ENCODE results near the gene NOTCH4.

Gene NOTCH4

GRCh38 chr6:32196682-32197616 lies 26.9 kb downstream of the NOTCH4 start:
- no peak overlapping the region for H2AFZ ChIP-seq (ENCODE audit: low read depth, low read length)
- WGBS: 61% methylated on average over 24 of the region's 28 CpGs
- H3K79me1 ChIP-seq (replicated peaks; ENCODE audit: low read length, poor library complexity, severe bottlenecking): peaks cover 4% of the 10 kb centered on the region
- peak overlapping the region; percentile 100 for H3K18ac ChIP-seq (ENCODE audit: low read depth in 1 of 2, low read length in 2 of 2)
- H2BK5ac ChIP-seq (ENCODE audit: low read depth, low read length, poor library complexity, severe bottlenecking): no peak overlapping the region
- peak; percentile 50 for DNase-seq
- H3K4me3 ChIP-seq (ENCODE audit: insufficient read depth in 1 of 2, low read depth in 1 of 2, low read length in 2 of 2): peak overlapping the region; percentile 86 to 95
- H2BK120ac ChIP-seq (ENCODE audit: low read depth, low read length): peak overlapping the region; percentile 11
- peak overlapping the region; percentile 99 for H3K4me2 ChIP-seq (ENCODE audit: low read length, poor library complexity, severe bottlenecking)
- peaks cover 0 to under 1% of the 10 kb centered on the region in 2 experiments for H3K36me3 ChIP-seq (ENCODE audit: control insufficient read depth in 1 of 2, insufficient read depth in 2 of 2, low read depth in 1 of 2, low read length in 2 of 2)
- peak overlapping the region; percentile 94 for H4K8ac ChIP-seq (ENCODE audit: low read length)
- H3K4ac ChIP-seq (ENCODE audit: low read depth in 1 of 2, low read length in 2 of 2): peak overlapping the region; percentile 20 to 71
- H4K91ac ChIP-seq (ENCODE audit: low read length): peak overlapping the region; percentile 98
- peaks cover 22% of the 10 kb centered on the region for H3K4me1 ChIP-seq (ENCODE audit: control insufficient read depth, insufficient read depth, low read depth, low read length)
- peak overlapping the region; percentile 58 for H2AK5ac ChIP-seq (ENCODE audit: low read length, severe bottlenecking)
- no peak overlapping the region for H3K14ac ChIP-seq (ENCODE audit: low read length in 2 of 2)
- peak overlapping the region; percentile 99 for H3K9ac ChIP-seq (ENCODE audit: low read length)
- peak overlapping the region in 1 of 2 experiments; percentile 18 for H2BK12ac ChIP-seq (ENCODE audit: low read length in 2 of 2)
- no peak overlapping the region for H3K23ac ChIP-seq (ENCODE audit: low read length in 2 of 2)
- no peaks in the 10 kb centered on the region for H3K9me3 ChIP-seq (ENCODE audit: control insufficient read depth, low read length)
- H2BK15ac ChIP-seq (ENCODE audit: low read depth, poor library complexity, severe bottlenecking): peak overlapping the region; percentile 39
- peaks cover 6 to 16% of the 10 kb centered on the region in 2 experiments for H3K27me3 ChIP-seq (ENCODE audit: control insufficient read depth in 1 of 2, insufficient read depth in 1 of 2, low read length in 2 of 2)
- H3K27ac ChIP-seq (ENCODE audit: low read length, poor library complexity, severe bottlenecking): peak overlapping the region; percentile 99

- Histone ChIP-seq H3K4me2 (ENCODE audit: low read length, poor library complexity, severe bottlenecking) (peak overlapping the region; percentile 99), H3K9ac (ENCODE audit: low read length) (peak overlapping the region; percentile 99), H3K23ac (ENCODE audit: low read length in 2 of 2) (peak overlapping the region; percentile 86 to 92), H3K18ac (ENCODE audit: low read depth in 1 of 2, low read length in 2 of 2) (peak overlapping the region; percentile 100), H3K4ac (ENCODE audit: low read depth in 1 of 2, low read length in 2 of 2) (peak overlapping the region; percentile 98 to 99), H3K4me3 (ENCODE audit: insufficient read depth in 1 of 2, low read depth in 1 of 2, low read length in 2 of 2) (peak overlapping the region; percentile 86 to 95), H2BK15ac (ENCODE audit: low read depth, poor library complexity, severe bottlenecking) (peak overlapping the region; percentile 39), H4K91ac (ENCODE audit: low read length) (peak overlapping the region; percentile 98), H2BK120ac (ENCODE audit: low read depth, low read length) (peak overlapping the region; percentile 71), H3K9me3 (ENCODE audit: control insufficient read depth, low read length) (no peaks in the 10 kb centered on the region), H3K27ac (ENCODE audit: low read length, poor library complexity, severe bottlenecking) (peak overlapping the region; percentile 99), H3K79me1 (replicated peaks; ENCODE audit: low read length, poor library complexity, severe bottlenecking) (peaks cover 11% of the 10 kb centered on the region), H3K27me3 (ENCODE audit: control insufficient read depth in 1 of 2, insufficient read depth in 1 of 2, low read length in 2 of 2) (peaks cover 0 to 8% of the 10 kb centered on the region in 2 experiments), H2AFZ (ENCODE audit: low read depth, low read length) (peak overlapping the region; percentile 94), H3K14ac (ENCODE audit: low read length in 2 of 2) (peak overlapping the region; percentile 68 to 97), H2BK5ac (ENCODE audit: low read depth, low read length, poor library complexity, severe bottlenecking) (peak overlapping the region; percentile 91), H2AK5ac (ENCODE audit: low read length, severe bottlenecking) (peak overlapping the region; percentile 63), H2BK12ac (ENCODE audit: low read length in 2 of 2) (peak overlapping the region; percentile 16 to 49), H3K36me3 (ENCODE audit: control insufficient read depth in 1 of 2, insufficient read depth in 2 of 2, low read depth in 1 of 2, low read length in 2 of 2) (peaks cover 0 to 4% of the 10 kb centered on the region in 2 experiments), H4K8ac (ENCODE audit: low read length) (peak overlapping the region; percentile 94), H3K4me1 (ENCODE audit: control insufficient read depth, insufficient read depth, low read depth, low read length) (peaks cover 28% of the 10 kb centered on the region)
- DNase-seq: peak; percentile 91
- WGBS: under 1% methylated on average over 46 of the region's 58 CpGs
Observed at GRCh38 chr6:32195902-32196681, 27.8 kb downstream of the NOTCH4 start.

GRCh38 chr6:32195652-32195901 lies 28.3 kb downstream of the NOTCH4 start:
- Histone ChIP-seq H2BK12ac (ENCODE audit: low read length in 2 of 2) (no peak overlapping the region), H3K9me3 (ENCODE audit: control insufficient read depth, low read length) (no peaks in the 10 kb centered on the region), H3K4ac (ENCODE audit: low read depth in 1 of 2, low read length in 2 of 2) (no peak overlapping the region), H3K23ac (ENCODE audit: low read length in 2 of 2) (no peak overlapping the region), H3K4me2 (ENCODE audit: low read length, poor library complexity, severe bottlenecking) (no peak overlapping the region), H3K4me3 (ENCODE audit: insufficient read depth in 1 of 2, low read depth in 1 of 2, low read length in 2 of 2) (peak overlapping the region; percentile 86 to 95), H2BK120ac (ENCODE audit: low read depth, low read length) (no peak overlapping the region), H2BK5ac (ENCODE audit: low read depth, low read length, poor library complexity, severe bottlenecking) (no peak overlapping the region), H2BK15ac (ENCODE audit: low read depth, poor library complexity, severe bottlenecking) (no peak overlapping the region), H4K8ac (ENCODE audit: low read length) (no peak overlapping the region), H3K18ac (ENCODE audit: low read depth in 1 of 2, low read length in 2 of 2) (no peak overlapping the region), H3K9ac (ENCODE audit: low read length) (peak overlapping the region; percentile 99), H3K36me3 (ENCODE audit: control insufficient read depth in 1 of 2, insufficient read depth in 2 of 2, low read depth in 1 of 2, low read length in 2 of 2) (peaks cover 0 to 4% of the 10 kb centered on the region in 2 experiments), H3K79me1 (replicated peaks; ENCODE audit: low read length, poor library complexity, severe bottlenecking) (peaks cover 12% of the 10 kb centered on the region), H3K27me3 (ENCODE audit: control insufficient read depth in 1 of 2, insufficient read depth in 1 of 2, low read length in 2 of 2) (peaks cover 0 to 2% of the 10 kb centered on the region in 2 experiments), H3K4me1 (ENCODE audit: control insufficient read depth, insufficient read depth, low read depth, low read length) (peaks cover 33% of the 10 kb centered on the region), H4K91ac (ENCODE audit: low read length) (no peak overlapping the region), H3K27ac (ENCODE audit: low read length, poor library complexity, severe bottlenecking) (no peak overlapping the region), H2AFZ (ENCODE audit: low read depth, low read length) (no peak overlapping the region), H3K14ac (ENCODE audit: low read length in 2 of 2) (no peak overlapping the region), H2AK5ac (ENCODE audit: low read length, severe bottlenecking) (no peak overlapping the region)
- DNase-seq: peak; percentile 100
- under 1% methylated on average over 25 of the region's 25 CpGs for WGBS

Data from mesenchymal stem cell (in vitro differentiated cells and primary cell).